Right lobe of liver (tissue), 4 donors: Measurements from ENCODE around the gene TMEM39B.
"Not testable (repeated sequence)": the region's sequence is repeated elsewhere in the genome, so short reads cannot be mapped to it uniquely, and the experiment has no call there.

ENCODE experiments used
- POLR2A ChIP-seq: fragments of 450-650 bp; IDR thresholded peaks from one replicate; pipeline ENCODE4 v1.6.1; 2017; ENCODE audit warnings: antibody characterized with exemption, mild to moderate bottlenecking
- TF ChIP-seq, protein P1 (sequence below), 4 donors: fragments of 200-600 bp in 3 of 4; fragments of 450-650 bp in 1 of 4; IDR thresholded peaks; one replicate each; pipeline versions ENCODE4 v1.5.1 to v1.8.0; 2016 to 2022; ENCODE audit warnings: antibody characterized with exemption in 4 of 4, mild to moderate bottlenecking in 2 of 4
- donor health status: DM: no; HTN: no; CAD: no.
- donor health status: DM: no; HTN: no; CAD: no.
- donor health status: DM: no; HTN: yes; CAD: no.

DNA sequence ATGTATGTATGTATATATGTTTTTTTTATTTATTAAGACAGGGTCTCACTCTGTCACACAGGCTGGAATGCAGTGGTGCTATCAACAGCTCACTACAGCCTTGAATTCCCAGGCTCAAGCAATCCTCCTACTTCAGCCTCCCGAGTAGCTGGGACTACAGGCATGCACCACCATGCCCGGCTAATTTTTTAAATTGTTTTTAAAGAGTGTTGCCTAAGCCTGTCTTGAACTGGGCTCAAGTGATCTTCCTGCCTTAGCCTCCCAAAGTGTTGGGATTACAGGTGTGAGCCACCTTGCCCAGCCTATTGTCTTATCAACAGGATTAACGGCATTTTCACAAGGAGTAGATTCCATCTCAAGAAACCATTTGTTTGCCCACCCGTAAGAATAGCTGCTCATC is 40.7 kb downstream of the TMEM39B start:
- TF ChIP-seq, protein P1, sequence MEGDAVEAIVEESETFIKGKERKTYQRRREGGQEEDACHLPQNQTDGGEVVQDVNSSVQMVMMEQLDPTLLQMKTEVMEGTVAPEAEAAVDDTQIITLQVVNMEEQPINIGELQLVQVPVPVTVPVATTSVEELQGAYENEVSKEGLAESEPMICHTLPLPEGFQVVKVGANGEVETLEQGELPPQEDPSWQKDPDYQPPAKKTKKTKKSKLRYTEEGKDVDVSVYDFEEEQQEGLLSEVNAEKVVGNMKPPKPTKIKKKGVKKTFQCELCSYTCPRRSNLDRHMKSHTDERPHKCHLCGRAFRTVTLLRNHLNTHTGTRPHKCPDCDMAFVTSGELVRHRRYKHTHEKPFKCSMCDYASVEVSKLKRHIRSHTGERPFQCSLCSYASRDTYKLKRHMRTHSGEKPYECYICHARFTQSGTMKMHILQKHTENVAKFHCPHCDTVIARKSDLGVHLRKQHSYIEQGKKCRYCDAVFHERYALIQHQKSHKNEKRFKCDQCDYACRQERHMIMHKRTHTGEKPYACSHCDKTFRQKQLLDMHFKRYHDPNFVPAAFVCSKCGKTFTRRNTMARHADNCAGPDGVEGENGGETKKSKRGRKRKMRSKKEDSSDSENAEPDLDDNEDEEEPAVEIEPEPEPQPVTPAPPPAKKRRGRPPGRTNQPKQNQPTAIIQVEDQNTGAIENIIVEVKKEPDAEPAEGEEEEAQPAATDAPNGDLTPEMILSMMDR (IDR thresholded peaks at IDR 0.05) = not testable (repeated sequence)
- TF ChIP-seq POLR2A = not testable (repeated sequence)
